GM23338 (cell line): ENCODE measurements around the gene KCNJ16. TPM values are rescaled to one million over a fixed set of nuclear protein-coding genes. Genes with fewer than 3 reads are reported as not detected.

Source experiments
- ATAC-seq: fragments of 200-7000 bp; cut with Tn5 transposase; 3 replicates; pipeline ENCODE4 v1.9.1; 2020
- DNase-seq: peaks from one replicate; pipeline ENCODE4 v3.0.0-alpha.2; 2015; ENCODE audit warnings: low spot score
- H2AFZ ChIP-seq: fragments of 200-600 bp; sonication (generic); 2 replicates; pipeline ENCODE4 v1.8.0; 2016; ENCODE audit warnings: antibody characterized with exemption, mild to moderate bottlenecking, moderate library complexity
- H3F3A ChIP-seq: fragments of 200-600 bp; sonication (generic); replicated peaks from 2 replicates; pipeline ENCODE4 v1.8.0; 2017; ENCODE audit warnings: antibody characterized with exemption, mixed run types, low read depth
- H3K27ac ChIP-seq: fragments of 200-600 bp; sonication (generic); 2 replicates; pipeline ENCODE4 v1.6.1; 2016; ENCODE audit warnings: low read depth
- H3K27me3 ChIP-seq: fragments of 200-600 bp; sonication (generic); 2 replicates; pipeline ENCODE4 v1.8.0; 2016; ENCODE audit warnings: mild to moderate bottlenecking, mixed run types, moderate library complexity; ENCODE audit not compliant: insufficient read depth
- H3K36me3 ChIP-seq: fragments of 200-600 bp; sonication (generic); 2 replicates; pipeline ENCODE4 v1.8.0; 2016; ENCODE audit warnings: mild to moderate bottlenecking; ENCODE audit not compliant: insufficient read depth
- H3K4me1 ChIP-seq: fragments of 200-600 bp; sonication (generic); 2 replicates; pipeline ENCODE4 v1.8.0; 2016; ENCODE audit warnings: mild to moderate bottlenecking, moderate library complexity; ENCODE audit not compliant: insufficient read depth
- H3K4me2 ChIP-seq: fragments of 200-600 bp; sonication (generic); 2 replicates; pipeline ENCODE4 v1.7.1; 2017; ENCODE audit warnings: mixed run types
- H3K4me3 ChIP-seq: fragments of 200-600 bp; sonication (generic); 2 replicates; pipeline ENCODE4 v1.6.1; 2016; ENCODE audit warnings: mixed run types
- H3K79me2 ChIP-seq: fragments of 200-600 bp; sonication (generic); replicated peaks from 2 replicates; pipeline ENCODE4 v1.8.0; 2017; ENCODE audit warnings: mild to moderate bottlenecking; ENCODE audit not compliant: insufficient read depth
- H3K9me2 ChIP-seq: fragments of 200-600 bp; sonication (generic); 2 replicates; pipeline ENCODE4 v1.8.0; 2017; ENCODE audit not compliant: insufficient read depth
- H4K20me1 ChIP-seq: fragments of 200-600 bp; sonication (generic); replicated peaks from 2 replicates; pipeline ENCODE4 v1.8.0; 2017; ENCODE audit warnings: mild to moderate bottlenecking; ENCODE audit not compliant: insufficient read depth
- H3K27ac Mint-ChIP-seq: 2 replicates; pipeline ENCODE4 v1.8.0; 2020; ENCODE audit warnings: inconsistent platforms, mild to moderate bottlenecking, moderate library complexity, mixed read lengths
- H3K27me3 Mint-ChIP-seq: 3 replicates; pipeline ENCODE4 v1.8.0; 2022; ENCODE audit warnings: low read depth, mild to moderate bottlenecking, moderate library complexity, mixed read lengths, inconsistent platforms; ENCODE audit not compliant: insufficient read depth, poor library complexity
- H3K36me3 Mint-ChIP-seq: 3 replicates; pipeline ENCODE4 v1.8.0; 2021; ENCODE audit warnings: low read depth, mild to moderate bottlenecking, inconsistent platforms, moderate library complexity, mixed read lengths
- H3K4me1 Mint-ChIP-seq: 3 replicates; pipeline ENCODE4 v1.8.0; 2020; ENCODE audit warnings: mild to moderate bottlenecking, inconsistent platforms, mixed read lengths
- H3K4me3 Mint-ChIP-seq: 3 replicates; pipeline ENCODE4 v1.8.0; 2021; ENCODE audit warnings: moderate library complexity, mild to moderate bottlenecking, inconsistent platforms, mixed read lengths
- H3K9me3 Mint-ChIP-seq: 3 replicates; pipeline ENCODE4 v1.8.0; 2020; ENCODE audit warnings: moderate library complexity, mild to moderate bottlenecking, inconsistent platforms, mixed read lengths
- CREB1 ChIP-seq: fragments of 250-450 bp; sonication (Bioruptor Pico); IDR thresholded peaks from 2 replicates; pipeline ENCODE4 v1.5.0; 2020; ENCODE audit warnings: low read depth, mild to moderate bottlenecking, moderate library complexity
- EZH2 ChIP-seq: fragments of 200-600 bp; sonication (generic); IDR thresholded peaks from one replicate; pipeline ENCODE4 v1.8.0; 2017; ENCODE audit warnings: antibody characterized with exemption, mild to moderate bottlenecking, low read depth; ENCODE audit not compliant: unreplicated experiment
- EZH2phosphoT487 ChIP-seq: fragments of 200-600 bp; sonication (generic); IDR thresholded peaks from one replicate; pipeline ENCODE4 v1.8.1; 2018; ENCODE audit warnings: antibody characterized with exemption; ENCODE audit not compliant: unreplicated experiment
- NANOG ChIP-seq: IDR thresholded peaks from 2 replicates; pipeline ENCODE4 v1.6.1; 2016; ENCODE audit warnings: antibody characterized with exemption, borderline replicate concordance
- POLR2AphosphoS5 ChIP-seq: IDR thresholded peaks from 2 replicates; pipeline ENCODE4 v1.6.1; 2016; ENCODE audit warnings: antibody characterized with exemption, low read depth
- STAT1 ChIP-seq: IDR thresholded peaks from one replicate; pipeline ENCODE4 v1.6.1; 2016; ENCODE audit warnings: antibody characterized with exemption; ENCODE audit not compliant: unreplicated experiment
- ZNF114 ChIP-seq: fragments of 250-450 bp; sonication (Bioruptor Pico); IDR thresholded peaks from 2 replicates; pipeline ENCODE4 v1.5.0; 2020; ENCODE audit warnings: mild to moderate bottlenecking, moderate library complexity
- ZNF331 ChIP-seq: fragments of 250-450 bp; sonication (Bioruptor Pico); IDR thresholded peaks from 2 replicates; pipeline ENCODE4 v1.5.0; 2020; ENCODE audit warnings: low read depth, mild to moderate bottlenecking, moderate library complexity
- polyA plus RNA-seq: library from polyadenylated mRNA; unstranded; fragments of >200 nt; fragmentation: Nextera tagmentation; extraction: Ambion mirVana; gene quantifications from 2 replicates; pipeline ENCODE4 v1.2.1, GENCODE V29; 2016
- total RNA-seq: library from RNA; depleted of rRNA; stranded (reverse); fragments of >200 nt; shearing (Covaris generic); gene quantifications from 2 replicates; pipeline ENCODE4 v1.2.3, GENCODE V29; 2014
- TF ChIP-seq, protein P1 (sequence below): fragments of 250-450 bp; sonication (Bioruptor Pico); IDR thresholded peaks from 2 replicates; pipeline ENCODE4 v1.5.0; 2020; ENCODE audit warnings: mild to moderate bottlenecking, moderate library complexity
- TF ChIP-seq, protein P2 (sequence below): IDR thresholded peaks from one replicate; pipeline ENCODE4 v1.6.1; 2018; ENCODE audit warnings: antibody characterized with exemption; ENCODE audit not compliant: unreplicated experiment
- TF ChIP-seq, protein P3 (sequence below), 2 experiments: fragments of 200-600 bp in 1 of 2; sonication (generic) in 1 of 2; conservative IDR thresholded peaks; 2 replicates each; pipeline versions ENCODE4 v1.5.1 to v1.6.1; 2016 to 2017; ENCODE audit warnings: antibody characterized with exemption in 2 of 2, low read depth in 2 of 2, mild to moderate bottlenecking in 2 of 2, moderate library complexity in 1 of 2
- TF ChIP-seq, protein P4 (sequence below): IDR thresholded peaks from 2 replicates; pipeline ENCODE4 v1.6.1; 2016; ENCODE audit warnings: antibody characterized with exemption

Gene KCNJ16
- total and polyA plus RNA-seq, 2 experiments from 2014 or later, result not detected

DNA sequence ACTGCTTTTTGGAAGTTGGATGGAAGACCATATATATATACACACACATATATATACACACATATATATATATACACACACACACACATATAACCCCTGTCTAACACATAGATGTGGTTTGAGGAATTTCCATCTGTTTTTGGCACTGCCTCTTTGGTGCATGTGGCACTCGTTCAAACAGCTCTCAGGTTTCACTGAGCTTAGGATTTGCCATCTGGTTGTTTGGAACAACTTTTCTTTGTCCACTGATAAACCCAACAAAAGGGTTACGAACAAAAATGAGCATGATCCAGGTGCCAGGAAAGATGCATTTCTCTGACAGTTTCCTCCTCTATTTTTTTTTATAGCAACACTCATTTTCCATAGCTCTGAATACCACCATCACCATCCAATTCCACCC is 14.6 kb upstream of the KCNJ16 start (continued):
- TF ChIP-seq, protein P1, sequence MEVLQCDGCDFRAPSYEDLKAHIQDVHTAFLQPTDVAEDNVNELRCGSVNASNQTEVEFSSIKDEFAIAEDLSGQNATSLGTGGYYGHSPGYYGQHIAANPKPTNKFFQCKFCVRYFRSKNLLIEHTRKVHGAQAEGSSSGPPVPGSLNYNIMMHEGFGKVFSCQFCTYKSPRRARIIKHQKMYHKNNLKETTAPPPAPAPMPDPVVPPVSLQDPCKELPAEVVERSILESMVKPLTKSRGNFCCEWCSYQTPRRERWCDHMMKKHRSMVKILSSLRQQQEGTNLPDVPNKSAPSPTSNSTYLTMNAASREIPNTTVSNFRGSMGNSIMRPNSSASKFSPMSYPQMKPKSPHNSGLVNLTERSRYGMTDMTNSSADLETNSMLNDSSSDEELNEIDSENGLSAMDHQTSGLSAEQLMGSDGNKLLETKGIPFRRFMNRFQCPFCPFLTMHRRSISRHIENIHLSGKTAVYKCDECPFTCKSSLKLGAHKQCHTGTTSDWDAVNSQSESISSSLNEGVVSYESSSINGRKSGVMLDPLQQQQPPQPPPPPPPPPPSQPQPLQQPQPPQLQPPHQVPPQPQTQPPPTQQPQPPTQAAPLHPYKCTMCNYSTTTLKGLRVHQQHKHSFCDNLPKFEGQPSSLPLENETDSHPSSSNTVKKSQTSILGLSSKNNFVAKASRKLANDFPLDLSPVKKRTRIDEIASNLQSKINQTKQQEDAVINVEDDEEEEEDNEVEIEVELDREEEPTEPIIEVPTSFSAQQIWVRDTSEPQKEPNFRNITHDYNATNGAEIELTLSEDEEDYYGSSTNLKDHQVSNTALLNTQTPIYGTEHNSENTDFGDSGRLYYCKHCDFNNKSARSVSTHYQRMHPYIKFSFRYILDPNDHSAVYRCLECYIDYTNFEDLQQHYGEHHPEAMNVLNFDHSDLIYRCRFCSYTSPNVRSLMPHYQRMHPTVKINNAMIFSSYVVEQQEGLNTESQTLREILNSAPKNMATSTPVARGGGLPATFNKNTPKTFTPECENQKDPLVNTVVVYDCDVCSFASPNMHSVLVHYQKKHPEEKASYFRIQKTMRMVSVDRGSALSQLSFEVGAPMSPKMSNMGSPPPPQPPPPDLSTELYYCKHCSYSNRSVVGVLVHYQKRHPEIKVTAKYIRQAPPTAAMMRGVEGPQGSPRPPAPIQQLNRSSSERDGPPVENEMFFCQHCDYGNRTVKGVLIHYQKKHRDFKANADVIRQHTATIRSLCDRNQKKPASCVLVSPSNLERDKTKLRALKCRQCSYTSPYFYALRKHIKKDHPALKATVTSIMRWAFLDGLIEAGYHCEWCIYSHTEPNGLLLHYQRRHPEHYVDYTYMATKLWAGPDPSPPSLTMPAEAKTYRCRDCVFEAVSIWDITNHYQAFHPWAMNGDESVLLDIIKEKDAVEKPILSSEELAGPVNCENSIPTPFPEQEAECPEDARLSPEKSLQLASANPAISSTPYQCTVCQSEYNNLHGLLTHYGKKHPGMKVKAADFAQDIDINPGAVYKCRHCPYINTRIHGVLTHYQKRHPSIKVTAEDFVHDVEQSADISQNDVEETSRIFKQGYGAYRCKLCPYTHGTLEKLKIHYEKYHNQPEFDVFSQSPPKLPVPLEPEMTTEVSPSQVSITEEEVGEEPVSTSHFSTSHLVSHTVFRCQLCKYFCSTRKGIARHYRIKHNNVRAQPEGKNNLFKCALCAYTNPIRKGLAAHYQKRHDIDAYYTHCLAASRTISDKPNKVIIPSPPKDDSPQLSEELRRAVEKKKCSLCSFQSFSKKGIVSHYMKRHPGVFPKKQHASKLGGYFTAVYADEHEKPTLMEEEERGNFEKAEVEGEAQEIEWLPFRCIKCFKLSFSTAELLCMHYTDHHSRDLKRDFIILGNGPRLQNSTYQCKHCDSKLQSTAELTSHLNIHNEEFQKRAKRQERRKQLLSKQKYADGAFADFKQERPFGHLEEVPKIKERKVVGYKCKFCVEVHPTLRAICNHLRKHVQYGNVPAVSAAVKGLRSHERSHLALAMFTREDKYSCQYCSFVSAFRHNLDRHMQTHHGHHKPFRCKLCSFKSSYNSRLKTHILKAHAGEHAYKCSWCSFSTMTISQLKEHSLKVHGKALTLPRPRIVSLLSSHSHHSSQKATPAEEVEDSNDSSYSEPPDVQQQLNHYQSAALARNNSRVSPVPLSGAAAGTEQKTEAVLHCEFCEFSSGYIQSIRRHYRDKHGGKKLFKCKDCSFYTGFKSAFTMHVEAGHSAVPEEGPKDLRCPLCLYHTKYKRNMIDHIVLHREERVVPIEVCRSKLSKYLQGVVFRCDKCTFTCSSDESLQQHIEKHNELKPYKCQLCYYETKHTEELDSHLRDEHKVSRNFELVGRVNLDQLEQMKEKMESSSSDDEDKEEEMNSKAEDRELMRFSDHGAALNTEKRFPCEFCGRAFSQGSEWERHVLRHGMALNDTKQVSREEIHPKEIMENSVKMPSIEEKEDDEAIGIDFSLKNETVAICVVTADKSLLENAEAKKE, result no peak
- TF ChIP-seq, protein P2, sequence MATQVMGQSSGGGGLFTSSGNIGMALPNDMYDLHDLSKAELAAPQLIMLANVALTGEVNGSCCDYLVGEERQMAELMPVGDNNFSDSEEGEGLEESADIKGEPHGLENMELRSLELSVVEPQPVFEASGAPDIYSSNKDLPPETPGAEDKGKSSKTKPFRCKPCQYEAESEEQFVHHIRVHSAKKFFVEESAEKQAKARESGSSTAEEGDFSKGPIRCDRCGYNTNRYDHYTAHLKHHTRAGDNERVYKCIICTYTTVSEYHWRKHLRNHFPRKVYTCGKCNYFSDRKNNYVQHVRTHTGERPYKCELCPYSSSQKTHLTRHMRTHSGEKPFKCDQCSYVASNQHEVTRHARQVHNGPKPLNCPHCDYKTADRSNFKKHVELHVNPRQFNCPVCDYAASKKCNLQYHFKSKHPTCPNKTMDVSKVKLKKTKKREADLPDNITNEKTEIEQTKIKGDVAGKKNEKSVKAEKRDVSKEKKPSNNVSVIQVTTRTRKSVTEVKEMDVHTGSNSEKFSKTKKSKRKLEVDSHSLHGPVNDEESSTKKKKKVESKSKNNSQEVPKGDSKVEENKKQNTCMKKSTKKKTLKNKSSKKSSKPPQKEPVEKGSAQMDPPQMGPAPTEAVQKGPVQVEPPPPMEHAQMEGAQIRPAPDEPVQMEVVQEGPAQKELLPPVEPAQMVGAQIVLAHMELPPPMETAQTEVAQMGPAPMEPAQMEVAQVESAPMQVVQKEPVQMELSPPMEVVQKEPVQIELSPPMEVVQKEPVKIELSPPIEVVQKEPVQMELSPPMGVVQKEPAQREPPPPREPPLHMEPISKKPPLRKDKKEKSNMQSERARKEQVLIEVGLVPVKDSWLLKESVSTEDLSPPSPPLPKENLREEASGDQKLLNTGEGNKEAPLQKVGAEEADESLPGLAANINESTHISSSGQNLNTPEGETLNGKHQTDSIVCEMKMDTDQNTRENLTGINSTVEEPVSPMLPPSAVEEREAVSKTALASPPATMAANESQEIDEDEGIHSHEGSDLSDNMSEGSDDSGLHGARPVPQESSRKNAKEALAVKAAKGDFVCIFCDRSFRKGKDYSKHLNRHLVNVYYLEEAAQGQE, result no peak
- TF ChIP-seq POLR2AphosphoS5 (no peak), EZH2 (no peak), ZNF114 (no peak)

DNA sequence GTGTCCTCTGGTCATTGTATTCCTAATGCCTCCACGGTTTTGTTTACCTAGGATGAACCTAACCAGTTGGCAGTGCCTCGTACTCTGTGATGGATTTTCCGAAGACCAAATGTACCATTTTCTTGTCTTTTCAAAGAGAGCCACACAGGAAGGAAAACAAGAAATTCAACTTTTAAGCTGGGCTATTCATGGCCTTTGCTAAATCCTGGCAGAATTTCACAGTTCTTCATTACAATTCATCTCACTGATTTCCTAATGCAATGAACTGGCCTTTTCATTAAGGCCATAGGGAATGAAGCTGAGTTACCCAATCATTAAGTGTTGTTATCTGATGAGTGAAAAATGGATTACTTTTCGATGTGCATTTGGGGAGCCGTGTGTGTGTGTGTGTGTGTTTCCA is 7.9 kb upstream of the KCNJ16 start:
- no peak overlapping the region for H3K27ac Mint-ChIP-seq
- Histone ChIP-seq H4K20me1 (no peaks in the 10 kb centered on the region), H3K27me3 (no peaks in the 10 kb centered on the region), H3K9me2 (no peaks in the 10 kb centered on the region), H3K4me3 (no peak overlapping the region), H3F3A (no peaks in the 10 kb centered on the region), H3K27ac (no peak overlapping the region), H3K4me2 (no peak overlapping the region), H2AFZ (peak overlapping the region; percentile 9; the same call in 1 of the 2 replicates), H3K4me1 (peaks cover 11% of the 10 kb centered on the region; the same call in 1 of the 2 replicates), H3K36me3 (no peaks in the 10 kb centered on the region), H3K79me2 (no peaks in the 10 kb centered on the region)
- H3K27me3 Mint-ChIP-seq, result no peaks in the 10 kb centered on the region
- DNase-seq (no peak), ATAC-seq (no peak)
- H3K4me1 Mint-ChIP-seq, result peaks cover 13% of the 10 kb centered on the region; the same call in 2 of the 3 replicates
- no peaks in the 10 kb centered on the region for H3K36me3 Mint-ChIP-seq
- no peaks in the 10 kb centered on the region for H3K9me3 Mint-ChIP-seq
- H3K4me3 Mint-ChIP-seq, result no peak overlapping the region
- TF ChIP-seq STAT1 (no peak), POLR2AphosphoS5 (no peak), ZNF331 (no peak), EZH2phosphoT487 (no peak), NANOG (no peak), CREB1 (no peak), EZH2 (no peak)
- TF ChIP-seq, protein P3, sequence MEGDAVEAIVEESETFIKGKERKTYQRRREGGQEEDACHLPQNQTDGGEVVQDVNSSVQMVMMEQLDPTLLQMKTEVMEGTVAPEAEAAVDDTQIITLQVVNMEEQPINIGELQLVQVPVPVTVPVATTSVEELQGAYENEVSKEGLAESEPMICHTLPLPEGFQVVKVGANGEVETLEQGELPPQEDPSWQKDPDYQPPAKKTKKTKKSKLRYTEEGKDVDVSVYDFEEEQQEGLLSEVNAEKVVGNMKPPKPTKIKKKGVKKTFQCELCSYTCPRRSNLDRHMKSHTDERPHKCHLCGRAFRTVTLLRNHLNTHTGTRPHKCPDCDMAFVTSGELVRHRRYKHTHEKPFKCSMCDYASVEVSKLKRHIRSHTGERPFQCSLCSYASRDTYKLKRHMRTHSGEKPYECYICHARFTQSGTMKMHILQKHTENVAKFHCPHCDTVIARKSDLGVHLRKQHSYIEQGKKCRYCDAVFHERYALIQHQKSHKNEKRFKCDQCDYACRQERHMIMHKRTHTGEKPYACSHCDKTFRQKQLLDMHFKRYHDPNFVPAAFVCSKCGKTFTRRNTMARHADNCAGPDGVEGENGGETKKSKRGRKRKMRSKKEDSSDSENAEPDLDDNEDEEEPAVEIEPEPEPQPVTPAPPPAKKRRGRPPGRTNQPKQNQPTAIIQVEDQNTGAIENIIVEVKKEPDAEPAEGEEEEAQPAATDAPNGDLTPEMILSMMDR (conservative IDR thresholded peaks at IDR 0.05; ENCODE audit: low read depth in 2 of 2), result no peak
- TF ChIP-seq, protein P4, sequence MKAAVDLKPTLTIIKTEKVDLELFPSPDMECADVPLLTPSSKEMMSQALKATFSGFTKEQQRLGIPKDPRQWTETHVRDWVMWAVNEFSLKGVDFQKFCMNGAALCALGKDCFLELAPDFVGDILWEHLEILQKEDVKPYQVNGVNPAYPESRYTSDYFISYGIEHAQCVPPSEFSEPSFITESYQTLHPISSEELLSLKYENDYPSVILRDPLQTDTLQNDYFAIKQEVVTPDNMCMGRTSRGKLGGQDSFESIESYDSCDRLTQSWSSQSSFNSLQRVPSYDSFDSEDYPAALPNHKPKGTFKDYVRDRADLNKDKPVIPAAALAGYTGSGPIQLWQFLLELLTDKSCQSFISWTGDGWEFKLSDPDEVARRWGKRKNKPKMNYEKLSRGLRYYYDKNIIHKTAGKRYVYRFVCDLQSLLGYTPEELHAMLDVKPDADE, result no peak
